GM10266 (cell line): ENCODE data around the gene TTLL5.
"Not testable (repeated sequence)": the region's sequence is repeated elsewhere in the genome, so short reads cannot be mapped to it uniquely, and the experiment has no call there.

Experiments used
- DNase-seq: peaks from one replicate; pipeline ENCODE4 v3.0.0; 2012; ENCODE audit errors: extremely low spot score
- CTCF ChIP-seq: IDR thresholded peaks from 2 replicates; pipeline ENCODE4 v1.5.1; 2012; ENCODE audit warnings: mild to moderate bottlenecking, low read depth; ENCODE audit not compliant: control insufficient read depth, insufficient read depth; ENCODE audit errors: missing control alignments

TTLL5 gene

GRCh38 chr14:75675265-75675960 lies 14.4 kb downstream of the TTLL5 start:
- no peak for TF ChIP-seq CTCF
- DNase-seq: no peak

GRCh38 chr14:75685910-75686309 lies 24.9 kb downstream of the TTLL5 start:
- no peak for TF ChIP-seq CTCF
- no peak for DNase-seq

GRCh38 chr14:75689012-75689411 lies 28.0 kb downstream of the TTLL5 start:
- no peak for TF ChIP-seq CTCF
- no peak for DNase-seq

GRCh38 chr14:75690010-75690409 lies 29.0 kb downstream of the TTLL5 start:
- no peak for TF ChIP-seq CTCF
- no peak for DNase-seq

- DNase-seq: not testable (repeated sequence)
Measured at GRCh38 chr14:75695025-75695424, 34.0 kb downstream of the TTLL5 start.

GRCh38 chr14:75697386-75697785 lies 36.3 kb downstream of the TTLL5 start:
- no peak for DNase-seq
- TF ChIP-seq CTCF: no peak

GRCh38 chr14:75697918-75698317 lies 36.9 kb downstream of the TTLL5 start:
- TF ChIP-seq CTCF: no peak
- DNase-seq: no peak

- TF ChIP-seq CTCF: no peak
- no peak for DNase-seq
Measured at GRCh38 chr14:75699331-75699730, 38.3 kb downstream of the TTLL5 start.
